Measurements from ENCODE around the gene PTCH2. TPM values are rescaled to one million over a fixed set of nuclear protein-coding genes. Genes with fewer than 3 reads are reported as not detected.

PTCH2 gene
- total RNA-seq, 4 donors from 2014 or later, result 6.6 to 13.4 (median 9.9) TPM

- Histone ChIP-seq H3K9me3 (no peaks in the 10 kb centered on the region), H3K27me3 (no peaks in the 10 kb centered on the region), H3K4me1 (peaks cover 0 to 35% (median 22%) of the 10 kb centered on the region in 4 donors), H3K27ac (peak overlapping the region; percentile 45 to 75 (median 70)), H3K36me3 (peaks cover 0 to 17% (median 0%) of the 10 kb centered on the region in 3 donors), H3K4me3 (peak overlapping the region; percentile 45 to 58 (median 55))
- 3 to 5% methylated on average over 23 to 36 of the region's 49 CpGs for WGBS, 2 donors
- peak in 1 of 2 donors; percentile 14 for TF ChIP-seq POLR2A (IDR thresholded peaks at IDR 0.05)
- TF ChIP-seq CTCF (IDR thresholded peaks at IDR 0.05), result peak; percentile 98 to 100 (median 99)
- peak in 1 of 2 donors; percentile 51 for TF ChIP-seq EP300 (IDR thresholded peaks at IDR 0.05)
- DNase-seq (ENCODE audit: low spot score in 2 of 2), result no peak
These were observed 56.8 kb downstream of the PTCH2 start for GRCh38 chr1:44786138-44786840.

DNA sequence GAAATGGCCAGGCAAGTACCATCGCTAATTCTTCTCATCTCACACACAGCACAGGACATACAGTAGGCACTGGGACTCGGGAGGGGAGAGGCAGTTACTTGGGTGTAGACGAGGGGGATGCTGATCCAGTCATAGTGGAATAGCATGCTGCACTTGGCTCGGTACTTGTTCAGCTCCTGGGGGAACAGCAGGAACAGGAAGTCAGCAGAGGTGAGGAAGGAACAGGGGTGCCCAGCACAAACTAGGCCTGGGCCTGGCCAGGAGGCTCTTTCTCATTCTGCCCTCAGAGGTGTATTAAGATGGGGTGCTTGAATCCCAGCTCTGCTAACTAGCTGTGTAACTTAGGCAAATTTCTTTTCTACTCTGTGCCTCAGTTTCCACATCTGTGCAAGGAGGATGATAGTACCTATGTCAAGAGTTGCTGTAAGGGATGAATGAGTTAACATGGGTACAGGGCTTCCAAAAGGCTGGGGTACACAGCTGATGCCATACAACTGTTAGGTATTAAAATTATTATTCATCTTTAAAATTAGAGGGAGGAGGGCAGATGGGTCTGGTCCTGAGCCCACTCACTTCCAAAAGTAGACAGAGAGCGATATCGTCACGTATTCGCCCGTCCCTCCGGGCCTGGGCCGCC, 57.4 kb downstream of the PTCH2 start:
- no peak for TF ChIP-seq EP300 (IDR thresholded peaks at IDR 0.05)
- no peak for TF ChIP-seq CTCF (IDR thresholded peaks at IDR 0.05)
- TF ChIP-seq POLR2A (IDR thresholded peaks at IDR 0.05), result no peak
- peak overlapping the region in 2 of 4 donors; percentile 69 to 75 for H3K27ac ChIP-seq
- no peaks in the 10 kb centered on the region for H3K27me3 ChIP-seq
- 41 to 44% methylated on average over 11 of the region's 11 CpGs for WGBS, 2 donors
- peak overlapping the region; percentile 45 to 58 (median 55) for H3K4me3 ChIP-seq
- H3K9me3 ChIP-seq, result no peaks in the 10 kb centered on the region
- DNase-seq (ENCODE audit: low spot score in 2 of 2), result no peak
- H3K36me3 ChIP-seq, result peaks cover 0 to 23% (median 0%) of the 10 kb centered on the region in 3 donors
- peaks cover 0 to 35% (median 22%) of the 10 kb centered on the region in 4 donors for H3K4me1 ChIP-seq

- H3K9me3 ChIP-seq, result no peaks in the 10 kb centered on the region
- peak overlapping the region in 1 of 4 donors; percentile 72 for H3K4me3 ChIP-seq
- WGBS, 2 donors, result 77 to 80% methylated on average over 6 of the region's 6 CpGs
These were observed 58.0 kb downstream of the PTCH2 start for GRCh38 chr1:44785029-44785380.

GRCh38 chr1:44784094-44785028, 58.7 kb downstream of the PTCH2 start:
- no peaks in the 10 kb centered on the region for H3K27me3 ChIP-seq
- no peak for DNase-seq (ENCODE audit: low spot score in 2 of 2)
- peak overlapping the region; percentile 38 to 72 (median 62) for H3K4me3 ChIP-seq
- WGBS, 2 donors, result 7 to 13% methylated on average over 26 to 30 of the region's 71 CpGs
- H3K27ac ChIP-seq, result peak overlapping the region in 3 of 4 donors; percentile 38 to 66 (median 46)
- no peaks in the 10 kb centered on the region for H3K9me3 ChIP-seq
- H3K36me3 ChIP-seq, result peaks cover 0 to 36% (median 0%) of the 10 kb centered on the region in 3 donors
- H3K4me1 ChIP-seq, result peaks cover 0 to 35% (median 22%) of the 10 kb centered on the region in 4 donors
- no peak for TF ChIP-seq POLR2A (IDR thresholded peaks at IDR 0.05)
- peak in 1 of 5 experiments; percentile 19 for TF ChIP-seq CTCF (IDR thresholded peaks at IDR 0.05)
- no peak for TF ChIP-seq EP300 (IDR thresholded peaks at IDR 0.05)

More at GRCh38 chr1:44785029-44785380, 58.0 kb downstream of the PTCH2 start:
- Histone ChIP-seq H3K27me3 (no peaks in the 10 kb centered on the region), H3K4me1 (peaks cover 0 to 35% (median 22%) of the 10 kb centered on the region in 4 donors), H3K36me3 (peaks cover 0 to 30% (median 0%) of the 10 kb centered on the region in 3 donors), H3K27ac (no peak overlapping the region)
- TF ChIP-seq POLR2A (IDR thresholded peaks at IDR 0.05) (no peak), CTCF (IDR thresholded peaks at IDR 0.05) (no peak), EP300 (IDR thresholded peaks at IDR 0.05) (no peak)
- DNase-seq (ENCODE audit: low spot score in 2 of 2), result no peak

Measured in tibial nerve (tissue), 4 donors.